Activated T-cell treated with anti-CD3 and anti-CD28 coated beads for 48 hours (primary cell): ENCODE data around the gene KPNA1.

Experiments used
- DNase-seq: peaks from one replicate; pipeline ENCODE4 v3.0.0-alpha.2; 2020; ENCODE audit warnings: low read depth

Gene KPNA1

GRCh38 chr3:122382888-122383666 is 131.7 kb downstream of the KPNA1 start, which contains the start of gene MIX23:
MIX23 (minus strand) TSS chr3:122383231; CDS start chr3:122383224, 7 bp downstream.
- DNase-seq: peak; percentile 82

GRCh38 chr3:122377975-122378374 is 136.8 kb downstream of the KPNA1 start:
- no peak for DNase-seq

GRCh38 chr3:122374034-122374433 is 140.7 kb downstream of the KPNA1 start:
- DNase-seq: no peak
